Transverse colon (tissue), 4 donors: ENCODE measurements around the gene REXO2.

Source experiments
- CTCF ChIP-seq, 5 experiments: fragments of 200-600 bp in 3 of 5; fragments of 450-650 bp in 2 of 5; sonication (generic) in 3 of 5; IDR thresholded peaks; 1 replicate in 2 of 5; 2 replicates in 3 of 5; pipeline ENCODE4 v1.5.1; 2016 to 2017; ENCODE audit warnings: antibody characterized with exemption in 5 of 5, inconsistent platforms in 3 of 5, mild to moderate bottlenecking in 2 of 5, moderate library complexity in 1 of 5
- EP300 ChIP-seq: sonication (generic); formaldehyde crosslinking; IDR thresholded peaks from one replicate; pipeline ENCODE4 v1.6.1; 2017; ENCODE audit warnings: antibody characterized with exemption, low read depth
- POLR2A ChIP-seq: fragments of 450-650 bp; IDR thresholded peaks from one replicate; pipeline ENCODE4 v1.6.1; 2016; ENCODE audit warnings: antibody characterized with exemption, mild to moderate bottlenecking, moderate library complexity
- POLR2AphosphoS5 ChIP-seq, 3 donors: sonication (generic); formaldehyde crosslinking; IDR thresholded peaks; one replicate each; pipeline ENCODE4 v1.6.1; 2016; ENCODE audit warnings: antibody characterized with exemption in 3 of 3

DNA sequence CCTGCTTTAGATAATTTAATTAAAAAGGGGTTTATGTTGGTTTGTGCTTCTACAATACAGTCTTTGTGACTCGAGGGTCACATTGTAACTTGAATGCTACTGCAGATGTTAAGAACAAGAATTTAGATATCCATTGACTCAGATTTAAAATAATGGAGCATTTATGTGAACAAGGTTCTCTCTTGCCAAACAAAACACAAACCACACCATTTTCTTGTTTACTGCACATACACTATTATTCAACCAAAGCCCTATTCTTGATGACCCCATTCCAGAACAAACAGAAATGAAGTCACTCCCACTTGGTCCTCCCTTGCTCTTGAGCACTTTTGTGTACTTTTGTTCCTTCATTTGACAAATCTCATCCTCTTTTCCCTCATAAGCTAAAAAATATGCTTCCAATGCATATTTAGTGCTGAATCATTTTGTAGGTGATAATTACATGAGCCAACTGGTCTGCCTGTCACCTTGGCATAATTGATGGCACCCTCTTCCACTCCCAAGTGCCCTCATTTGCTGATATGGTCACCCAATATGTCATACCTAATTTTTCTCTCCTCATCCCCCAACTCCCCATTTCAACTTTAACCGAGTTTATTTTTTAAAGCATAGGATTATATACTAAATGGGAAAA, 41.8 kb upstream of the REXO2 start:
- TF ChIP-seq POLR2AphosphoS5 (IDR thresholded peaks at IDR 0.05) (no peak), CTCF (IDR thresholded peaks at IDR 0.05) (no peak), POLR2A (no peak), EP300 (no peak)
